ENCODE results near the gene INO80B.
A peak's percentile ranks its signal among the peaks of the same experiment; 100 is the strongest.

The INO80B gene

DNA sequence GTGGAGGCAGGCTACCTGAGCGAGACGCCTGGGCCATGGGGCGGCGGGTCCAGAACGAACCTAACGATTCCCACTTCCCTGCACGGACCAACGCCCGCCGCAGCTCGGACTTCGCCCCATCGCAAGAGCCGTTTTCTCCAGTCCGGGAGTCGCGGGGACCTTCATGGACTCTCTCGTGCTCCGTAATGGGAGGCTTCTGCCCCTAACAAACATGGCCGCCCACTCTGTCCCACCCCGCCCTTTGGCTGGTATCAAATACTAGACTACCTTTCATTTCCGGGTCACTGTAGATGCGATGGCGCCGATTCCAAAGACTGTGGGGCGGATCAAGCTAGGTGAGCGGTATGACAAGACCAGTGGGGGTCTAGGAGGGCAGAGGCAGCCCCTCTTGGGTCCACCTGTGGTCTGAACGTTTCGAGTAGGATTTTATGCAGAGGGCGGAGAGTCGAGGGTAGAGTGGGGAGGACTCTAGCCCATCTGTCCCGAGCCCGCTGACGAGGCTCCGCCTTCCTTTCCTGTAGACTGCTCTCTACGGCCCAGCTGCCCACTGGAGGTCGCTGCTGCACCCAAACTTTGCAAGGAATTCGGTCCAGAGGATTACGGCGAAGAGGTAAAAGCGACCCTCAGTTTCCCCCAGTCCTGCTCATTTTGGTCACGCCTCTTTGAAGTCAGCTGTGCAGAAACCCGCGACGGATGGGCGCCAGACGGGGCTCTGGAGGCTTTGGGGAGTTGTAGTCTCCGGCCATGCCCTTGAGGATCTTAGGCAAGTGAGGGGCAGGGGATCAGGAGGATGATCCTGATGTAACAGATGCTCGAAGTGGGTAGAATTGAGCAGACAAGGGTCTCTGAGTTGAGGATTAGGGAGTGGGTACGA lies 28.2 kb downstream of the INO80B start, which contains the start of the genes CCDC142 and TTC31:
Gene CCDC142 (minus strand): TSS at position 198 of the 874 bp plus-strand sequence. CDS start 161 bp downstream, at position 37.
Gene TTC31 (plus strand): TSS at position 281 of the 874 bp plus-strand sequence. CDS start 15 bp downstream, at position 296.
- peak within 1 kb of the TSS; percentile 86 for H3K27ac ChIP-seq
- TF ChIP-seq, protein P1, sequence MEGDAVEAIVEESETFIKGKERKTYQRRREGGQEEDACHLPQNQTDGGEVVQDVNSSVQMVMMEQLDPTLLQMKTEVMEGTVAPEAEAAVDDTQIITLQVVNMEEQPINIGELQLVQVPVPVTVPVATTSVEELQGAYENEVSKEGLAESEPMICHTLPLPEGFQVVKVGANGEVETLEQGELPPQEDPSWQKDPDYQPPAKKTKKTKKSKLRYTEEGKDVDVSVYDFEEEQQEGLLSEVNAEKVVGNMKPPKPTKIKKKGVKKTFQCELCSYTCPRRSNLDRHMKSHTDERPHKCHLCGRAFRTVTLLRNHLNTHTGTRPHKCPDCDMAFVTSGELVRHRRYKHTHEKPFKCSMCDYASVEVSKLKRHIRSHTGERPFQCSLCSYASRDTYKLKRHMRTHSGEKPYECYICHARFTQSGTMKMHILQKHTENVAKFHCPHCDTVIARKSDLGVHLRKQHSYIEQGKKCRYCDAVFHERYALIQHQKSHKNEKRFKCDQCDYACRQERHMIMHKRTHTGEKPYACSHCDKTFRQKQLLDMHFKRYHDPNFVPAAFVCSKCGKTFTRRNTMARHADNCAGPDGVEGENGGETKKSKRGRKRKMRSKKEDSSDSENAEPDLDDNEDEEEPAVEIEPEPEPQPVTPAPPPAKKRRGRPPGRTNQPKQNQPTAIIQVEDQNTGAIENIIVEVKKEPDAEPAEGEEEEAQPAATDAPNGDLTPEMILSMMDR (conservative IDR thresholded peaks at IDR 0.05): peak; percentile 91

DNA sequence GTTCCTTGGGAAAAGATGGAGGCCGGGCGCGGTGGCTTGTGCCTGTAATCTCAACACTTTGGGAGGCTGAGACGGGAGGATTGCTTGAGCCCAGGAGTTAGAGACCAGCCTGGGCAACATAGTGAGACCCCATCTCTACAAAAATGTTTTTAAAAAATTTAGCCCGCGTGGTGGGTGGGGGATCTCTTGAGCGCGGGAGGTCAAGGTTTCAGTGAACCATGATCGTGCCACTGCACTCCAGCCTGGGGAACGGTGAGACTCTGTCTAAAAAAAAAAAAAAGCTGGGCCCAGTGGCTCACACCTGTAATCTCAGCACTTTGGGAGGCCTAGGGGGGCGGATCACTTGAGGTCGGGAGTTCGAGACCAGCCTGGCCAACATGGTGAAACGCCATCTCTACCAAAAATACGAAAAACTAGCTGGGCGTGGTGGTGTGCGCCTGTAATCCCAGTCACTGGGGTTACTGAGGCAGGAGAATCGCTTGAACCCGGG lies 28.8 kb downstream of the INO80B start:
- H3K27ac ChIP-seq: peak overlapping the region; percentile 86

DNA sequence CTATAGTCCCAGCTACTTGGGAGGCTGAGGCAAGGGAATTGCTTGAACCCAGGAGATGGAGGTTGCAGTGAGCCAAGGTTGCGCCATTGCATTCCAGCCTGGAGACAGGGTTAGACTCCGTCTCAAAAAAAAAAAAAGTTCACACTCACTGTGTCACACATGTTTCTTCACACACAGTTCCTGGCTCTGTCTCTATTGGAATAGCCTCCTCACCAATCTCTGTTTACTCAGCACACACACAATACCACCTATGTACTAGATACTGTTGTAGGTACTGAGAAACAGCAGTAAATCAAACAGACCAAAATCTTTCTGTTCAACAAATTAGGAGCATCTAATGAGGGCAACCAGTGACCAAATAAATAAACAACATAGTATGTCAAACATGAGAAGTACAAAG lies 31.3 kb downstream of the INO80B start:
- H3K27ac ChIP-seq: no peak overlapping the region
- TF ChIP-seq, protein P1 (conservative IDR thresholded peaks at IDR 0.05): no peak

DNA sequence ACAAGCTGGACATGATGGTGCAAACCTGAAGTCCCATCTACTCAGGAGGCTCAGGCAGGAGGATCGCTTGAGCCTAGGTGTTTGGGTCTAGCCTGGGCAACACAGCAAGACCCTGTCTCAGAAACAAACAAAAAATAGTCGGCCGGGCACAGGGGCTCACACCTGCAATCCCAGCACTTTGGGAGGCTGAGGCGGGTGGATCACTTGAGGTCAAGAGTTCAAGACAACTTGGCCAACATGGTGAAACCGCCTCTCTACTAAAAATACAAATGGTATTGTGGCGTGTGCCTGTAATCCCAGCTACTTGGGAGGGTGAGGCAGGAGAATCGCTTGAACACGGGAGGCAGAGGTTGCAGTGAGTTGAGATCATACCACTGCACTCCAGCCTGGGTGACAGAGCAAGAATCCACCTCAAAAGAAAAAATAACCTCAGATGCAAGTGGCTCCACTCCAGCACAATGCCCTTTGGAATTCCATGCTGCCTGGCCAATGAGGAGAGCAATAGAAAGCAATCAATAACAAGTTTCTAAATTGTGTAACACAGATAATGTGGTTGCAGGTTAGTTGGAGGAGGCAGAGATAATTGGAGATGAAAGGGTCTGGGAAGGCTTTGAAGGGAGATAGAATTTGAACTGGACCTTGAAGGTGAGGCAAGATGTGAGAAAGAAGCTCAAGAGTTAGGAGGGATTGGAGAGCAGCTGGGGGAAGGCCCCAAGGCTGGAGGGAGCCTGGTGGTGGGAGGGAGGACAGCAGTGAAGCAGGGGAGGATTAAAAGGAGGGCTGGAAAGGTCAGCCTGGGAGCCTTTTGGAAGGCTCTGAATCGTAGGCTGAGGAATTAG lies 34.0 kb downstream of the INO80B start:
- no peak overlapping the region for H3K27ac ChIP-seq
- TF ChIP-seq, protein P1 (conservative IDR thresholded peaks at IDR 0.05): no peak

DNA sequence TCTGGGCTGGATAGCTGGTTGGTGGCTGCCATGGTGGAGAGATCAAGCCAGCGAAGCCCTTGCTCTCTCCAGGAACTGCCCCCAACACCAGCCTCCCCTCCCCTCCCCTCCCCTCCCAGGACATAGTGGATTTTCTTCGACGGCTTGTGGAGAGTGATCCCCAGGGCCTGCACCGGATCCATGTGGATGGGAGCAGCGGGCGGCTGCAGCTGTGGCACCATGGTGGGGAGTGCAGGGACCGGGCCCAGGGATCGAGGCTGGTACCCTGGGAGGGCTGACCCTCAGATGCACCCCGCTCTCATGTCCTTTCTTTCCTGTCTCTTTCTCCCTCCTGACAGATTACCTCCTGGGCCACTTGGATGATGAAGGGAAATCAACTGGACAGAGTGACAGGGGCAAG lies 35.0 kb downstream of the INO80B start:
- TF ChIP-seq, protein P1 (conservative IDR thresholded peaks at IDR 0.05): no peak

DNA sequence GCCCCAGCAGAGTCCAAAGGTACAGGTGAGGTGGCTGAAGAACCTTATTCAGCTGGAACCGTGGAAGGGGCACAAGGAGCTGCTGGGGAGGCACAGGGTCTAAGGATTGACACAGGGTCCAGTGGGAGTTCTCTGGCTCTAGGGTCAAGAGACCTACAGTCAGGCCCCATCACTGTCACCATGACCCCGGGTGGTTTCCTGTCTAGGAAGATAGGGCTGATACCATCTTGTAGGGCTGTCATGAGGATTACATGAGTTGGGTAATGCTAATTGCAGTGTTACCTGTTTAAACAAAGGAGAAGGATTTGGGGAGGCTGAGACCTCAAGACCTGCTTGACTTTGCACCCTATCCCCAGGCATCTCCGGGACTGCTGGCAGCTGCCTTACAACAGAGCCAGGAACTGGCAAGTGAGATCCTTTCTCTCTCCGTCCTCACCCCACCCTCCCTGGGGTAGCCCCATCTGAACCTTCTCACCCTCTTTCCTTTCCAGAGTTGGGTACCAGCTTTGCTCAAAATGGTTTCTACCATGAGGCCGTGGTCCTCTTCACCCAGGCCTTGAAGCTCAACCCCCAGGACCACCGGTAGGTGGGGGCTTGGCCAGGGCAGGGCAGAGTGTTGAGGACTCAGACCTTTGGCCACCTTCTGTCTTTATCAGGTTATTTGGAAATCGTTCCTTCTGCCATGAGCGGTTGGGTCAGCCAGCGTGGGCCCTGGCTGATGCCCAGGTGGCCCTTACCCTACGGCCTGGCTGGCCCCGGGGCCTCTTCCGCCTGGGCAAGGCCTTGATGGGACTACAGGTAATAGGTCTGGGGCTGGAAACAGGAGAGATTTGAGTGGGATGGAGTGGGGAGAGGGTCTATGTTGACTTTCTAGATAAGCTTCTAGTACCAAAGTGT lies 37.0 kb downstream of the INO80B start:
- no peak overlapping the region for H3K27ac ChIP-seq
- TF ChIP-seq, protein P1 (conservative IDR thresholded peaks at IDR 0.05): no peak

More for the DNA sequence above, 35.0 kb downstream of the INO80B start:
- no peak overlapping the region for H3K27ac ChIP-seq

DNA sequence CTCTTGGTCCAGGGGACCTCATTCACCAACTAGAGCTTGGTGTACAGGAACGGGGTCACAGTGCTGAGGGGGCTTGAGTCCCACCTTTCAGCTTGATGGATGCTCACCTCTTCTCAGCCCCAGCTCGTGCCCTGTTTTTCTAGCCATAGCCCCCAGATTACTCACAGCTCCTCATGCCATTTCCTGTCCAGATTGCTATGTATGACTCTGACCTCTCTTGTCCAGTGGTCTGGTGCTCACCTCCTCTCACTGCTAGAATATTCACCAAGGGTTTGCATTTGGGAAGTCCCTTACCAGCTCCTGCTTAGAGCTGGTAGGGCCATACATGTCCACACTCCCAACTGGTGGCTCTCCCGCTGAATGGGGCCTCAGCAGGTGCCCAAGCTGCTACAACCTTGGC lies 38.7 kb downstream of the INO80B start:
- no peak overlapping the region for H3K27ac ChIP-seq
- TF ChIP-seq, protein P1 (conservative IDR thresholded peaks at IDR 0.05): no peak
